KMS-11 (cell line): ENCODE measurements around the gene MTM1.

ENCODE experiments used
- H2AFZ ChIP-seq: fragments of 200-600 bp; sonication (generic); 2 replicates; pipeline ENCODE4 v1.6.1; 2016; ENCODE audit warnings: antibody characterized with exemption, mixed run types, low read depth
- H3K27ac ChIP-seq: fragments of 200-600 bp; sonication (generic); 2 replicates; pipeline ENCODE4 v1.6.1; 2016; ENCODE audit warnings: mild to moderate bottlenecking, mixed run types
- H3K27me3 ChIP-seq: fragments of 200-600 bp; sonication (generic); 2 replicates; pipeline ENCODE4 v1.6.1; 2017; ENCODE audit warnings: mild to moderate bottlenecking, low read depth, mixed run types, moderate library complexity; ENCODE audit not compliant: insufficient read depth
- H3K36me3 ChIP-seq: fragments of 200-600 bp; sonication (generic); 2 replicates; pipeline ENCODE4 v1.6.1; 2017; ENCODE audit warnings: mild to moderate bottlenecking, mixed run types; ENCODE audit not compliant: insufficient read depth
- H3K4me1 ChIP-seq: fragments of 200-600 bp; sonication (generic); 2 replicates; pipeline ENCODE4 v1.6.1; 2016; ENCODE audit warnings: mild to moderate bottlenecking, low read depth, mixed run types; ENCODE audit not compliant: poor library complexity, severe bottlenecking
- H3K4me2 ChIP-seq: fragments of 200-600 bp; sonication (generic); 2 replicates; pipeline ENCODE4 v1.7.0; 2016; ENCODE audit warnings: mild to moderate bottlenecking, mixed run types
- H3K4me3 ChIP-seq: fragments of 200-600 bp; sonication (generic); IDR thresholded peaks from 2 replicates; pipeline ENCODE4 v1.6.1; 2017; ENCODE audit warnings: low read depth, low read length, mixed read lengths; ENCODE audit not compliant: insufficient read depth
- H3K79me2 ChIP-seq: fragments of 200-600 bp; sonication (generic); 2 replicates; pipeline ENCODE4 v1.6.1; 2016; ENCODE audit warnings: low read depth, mixed run types; ENCODE audit not compliant: insufficient read depth
- H3K9ac ChIP-seq: fragments of 200-600 bp; sonication (generic); 2 replicates; pipeline ENCODE4 v1.6.1; 2016; ENCODE audit warnings: mild to moderate bottlenecking, mixed run types
- H4K20me1 ChIP-seq: fragments of 200-600 bp; sonication (generic); 2 replicates; pipeline ENCODE4 v1.6.1; 2016; ENCODE audit warnings: mild to moderate bottlenecking, mixed run types; ENCODE audit not compliant: insufficient read depth
- TF ChIP-seq, protein P1 (sequence below): fragments of 200-600 bp; sonication (generic); conservative IDR thresholded peaks from 2 replicates; pipeline ENCODE4 v1.6.1; 2017; ENCODE audit warnings: low read depth, mild to moderate bottlenecking, antibody characterized with exemption, low read length, moderate library complexity, mixed read lengths

MTM1 gene

DNA sequence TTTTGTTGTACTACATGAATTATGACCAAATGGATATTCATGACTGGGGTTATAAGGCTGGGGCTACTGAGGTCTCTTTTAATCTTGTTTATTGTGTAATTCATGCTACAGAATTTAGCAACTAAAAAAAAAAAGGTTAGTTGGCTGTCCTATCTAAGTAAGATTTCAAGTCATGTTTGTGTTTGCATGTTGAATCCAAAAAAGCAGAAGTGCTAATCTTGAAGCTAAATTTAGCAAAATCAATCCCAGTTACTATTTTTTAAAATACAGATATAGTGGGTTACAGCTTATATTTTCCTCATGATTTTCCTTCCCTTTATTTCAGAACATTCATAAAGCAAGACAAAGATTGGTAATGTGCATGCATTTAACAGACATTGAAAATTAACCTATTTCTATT, 144.2 kb downstream of the MTM1 start:
- no peaks in the 10 kb centered on the region for H4K20me1 ChIP-seq
- no peak overlapping the region for H3K4me2 ChIP-seq
- H3K27ac ChIP-seq, result no peak overlapping the region
- TF ChIP-seq, protein P1, sequence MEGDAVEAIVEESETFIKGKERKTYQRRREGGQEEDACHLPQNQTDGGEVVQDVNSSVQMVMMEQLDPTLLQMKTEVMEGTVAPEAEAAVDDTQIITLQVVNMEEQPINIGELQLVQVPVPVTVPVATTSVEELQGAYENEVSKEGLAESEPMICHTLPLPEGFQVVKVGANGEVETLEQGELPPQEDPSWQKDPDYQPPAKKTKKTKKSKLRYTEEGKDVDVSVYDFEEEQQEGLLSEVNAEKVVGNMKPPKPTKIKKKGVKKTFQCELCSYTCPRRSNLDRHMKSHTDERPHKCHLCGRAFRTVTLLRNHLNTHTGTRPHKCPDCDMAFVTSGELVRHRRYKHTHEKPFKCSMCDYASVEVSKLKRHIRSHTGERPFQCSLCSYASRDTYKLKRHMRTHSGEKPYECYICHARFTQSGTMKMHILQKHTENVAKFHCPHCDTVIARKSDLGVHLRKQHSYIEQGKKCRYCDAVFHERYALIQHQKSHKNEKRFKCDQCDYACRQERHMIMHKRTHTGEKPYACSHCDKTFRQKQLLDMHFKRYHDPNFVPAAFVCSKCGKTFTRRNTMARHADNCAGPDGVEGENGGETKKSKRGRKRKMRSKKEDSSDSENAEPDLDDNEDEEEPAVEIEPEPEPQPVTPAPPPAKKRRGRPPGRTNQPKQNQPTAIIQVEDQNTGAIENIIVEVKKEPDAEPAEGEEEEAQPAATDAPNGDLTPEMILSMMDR, result no peak
- no peak overlapping the region for H3K9ac ChIP-seq
- H3K27me3 ChIP-seq, result no peaks in the 10 kb centered on the region
- H3K79me2 ChIP-seq, result no peaks in the 10 kb centered on the region
- no peak overlapping the region for H3K4me3 ChIP-seq
- H3K36me3 ChIP-seq, result no peaks in the 10 kb centered on the region
- H2AFZ ChIP-seq, result no peak overlapping the region
- peaks cover 5% of the 10 kb centered on the region for H3K4me1 ChIP-seq

DNA sequence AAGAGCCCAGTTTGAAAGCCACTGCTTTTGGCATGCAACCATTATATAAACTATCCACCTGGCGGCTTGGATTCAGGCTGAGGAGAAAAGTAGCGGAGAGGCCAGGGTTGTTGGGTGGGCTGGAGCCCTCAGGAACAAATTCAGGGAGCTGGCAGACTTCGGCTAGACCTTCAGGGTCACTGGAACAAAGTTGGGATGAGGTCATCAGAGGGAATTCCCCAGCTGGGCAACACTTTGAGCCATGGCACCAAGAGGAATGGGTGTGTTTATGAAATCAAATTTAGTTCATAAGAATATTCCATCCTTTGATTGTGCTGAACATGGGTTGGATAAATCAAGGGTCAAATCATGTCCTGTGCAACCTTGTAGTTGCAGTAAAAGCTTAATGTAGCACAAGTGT, 146.8 kb downstream of the MTM1 start:
- Histone ChIP-seq H3K36me3 (no peaks in the 10 kb centered on the region), H3K4me1 (peaks cover 5% of the 10 kb centered on the region), H2AFZ (no peak overlapping the region), H3K4me3 (no peak overlapping the region), H3K4me2 (no peak overlapping the region), H3K27ac (no peak overlapping the region), H3K9ac (no peak overlapping the region), H4K20me1 (no peaks in the 10 kb centered on the region), H3K79me2 (no peaks in the 10 kb centered on the region), H3K27me3 (no peaks in the 10 kb centered on the region)
- TF ChIP-seq, protein P1, result no peak

DNA sequence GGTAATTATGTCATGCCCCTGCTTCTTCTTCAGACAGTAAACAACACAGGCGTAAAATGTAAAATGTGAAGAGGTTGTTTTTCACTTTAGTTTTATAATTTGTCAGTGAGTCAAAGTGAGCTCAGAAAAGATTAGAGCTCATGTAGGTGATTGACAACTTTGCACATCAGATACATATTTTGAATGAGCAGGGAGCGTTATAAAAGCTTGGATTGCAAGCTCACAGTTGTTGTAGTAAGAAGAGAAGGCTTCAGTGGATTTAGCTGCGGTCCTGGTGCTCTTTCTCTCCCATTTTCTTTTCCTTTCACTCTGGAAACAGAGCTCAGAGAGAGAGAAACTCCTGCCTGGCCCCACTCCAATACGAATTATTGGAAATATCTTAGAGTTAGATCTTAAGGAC, 151.2 kb downstream of the MTM1 start:
- Histone ChIP-seq H3K9ac (no peak overlapping the region), H3K4me2 (no peak overlapping the region), H3K27me3 (no peaks in the 10 kb centered on the region), H3K36me3 (no peaks in the 10 kb centered on the region), H3K27ac (no peak overlapping the region), H3K4me3 (no peak overlapping the region), H2AFZ (no peak overlapping the region), H3K79me2 (no peaks in the 10 kb centered on the region), H3K4me1 (no peaks in the 10 kb centered on the region), H4K20me1 (no peaks in the 10 kb centered on the region)
- TF ChIP-seq, protein P1, result no peak
